Liver (tissue), 9 donors: ENCODE results near the gene PDILT. TPM values are rescaled to one million over a fixed set of nuclear protein-coding genes. Genes with fewer than 3 reads are reported as not detected.

Experiments
- DNase-seq: peaks from one replicate; pipeline ENCODE4 v3.0.0-alpha.2; 2017; ENCODE audit warnings: low spot score
- H3K27ac ChIP-seq, 2 donors: one replicate each; pipeline ENCODE4 v1.7.0; 2013; ENCODE audit warnings: inconsistent platforms in 2 of 2, low read length in 2 of 2, control low read depth in 1 of 2, low read depth in 1 of 2, mild to moderate bottlenecking in 1 of 2
- H3K27me3 ChIP-seq, 4 donors: one replicate each; pipeline versions ENCODE4 v1.6.1 to v1.7.0; 2013; ENCODE audit warnings: low read length in 3 of 4, inconsistent platforms in 1 of 4, mild to moderate bottlenecking in 1 of 4, moderate library complexity in 1 of 4; ENCODE audit not compliant: control insufficient read depth in 4 of 4, insufficient read depth in 4 of 4
- H3K36me3 ChIP-seq, 4 donors: one replicate each; pipeline versions ENCODE4 v1.6.1 to v1.7.0; 2013; ENCODE audit warnings: low read length in 3 of 4, mild to moderate bottlenecking in 3 of 4, low read depth in 1 of 4, moderate library complexity in 1 of 4; ENCODE audit not compliant: control insufficient read depth in 4 of 4, insufficient read depth in 3 of 4
- H3K4me1 ChIP-seq, 4 donors: one replicate each; pipeline versions ENCODE4 v1.6.1 to v1.7.0; 2013; ENCODE audit warnings: low read length in 3 of 4, mild to moderate bottlenecking in 3 of 4, moderate library complexity in 1 of 4; ENCODE audit not compliant: control insufficient read depth in 4 of 4, insufficient read depth in 4 of 4
- H3K4me3 ChIP-seq, 3 donors: one replicate each; pipeline versions ENCODE4 v1.6.1 to v1.7.0; 2013; ENCODE audit warnings: low read length in 3 of 3, control low read depth in 1 of 3, low read depth in 1 of 3, mild to moderate bottlenecking in 1 of 3
- H3K9ac ChIP-seq, 2 donors: one replicate each; pipeline ENCODE4 v1.7.0; 2013; ENCODE audit warnings: low read length in 2 of 2, mild to moderate bottlenecking in 2 of 2, moderate library complexity in 2 of 2, control low read depth in 1 of 2, low read depth in 1 of 2
- H3K9me3 ChIP-seq, 4 donors: one replicate each; pipeline versions ENCODE4 v1.6.1 to v1.7.0; 2013; ENCODE audit warnings: low read length in 3 of 4; ENCODE audit not compliant: control insufficient read depth in 4 of 4
- EGR1 ChIP-seq, 2 donors: IDR thresholded peaks; 2 replicates each; pipeline ENCODE4 v1.6.1; 2016 to 2018; ENCODE audit warnings: antibody characterized with exemption in 2 of 2, low read depth in 2 of 2
- FOXA1 ChIP-seq: IDR thresholded peaks from 2 replicates; pipeline ENCODE4 v1.6.1; 2016; ENCODE audit warnings: antibody characterized with exemption
- FOXA2 ChIP-seq: IDR thresholded peaks from 2 replicates; pipeline ENCODE4 v1.6.1; 2016; ENCODE audit warnings: antibody characterized with exemption
- HNF4A ChIP-seq, 2 donors: conservative IDR thresholded peaks; 2 replicates each; pipeline ENCODE4 v1.6.1; 2016; ENCODE audit warnings: antibody characterized with exemption in 2 of 2, mild to moderate bottlenecking in 2 of 2
- HNF4G ChIP-seq: IDR thresholded peaks from 2 replicates; pipeline ENCODE4 v1.6.1; 2016; ENCODE audit warnings: antibody characterized with exemption
- NR2F2 ChIP-seq: IDR thresholded peaks from 2 replicates; pipeline ENCODE4 v1.6.1; 2016; ENCODE audit warnings: antibody characterized with exemption
- RAD21 ChIP-seq, 2 donors: IDR thresholded peaks; 2 replicates each; pipeline ENCODE4 v1.6.1; 2016; ENCODE audit warnings: antibody characterized with exemption in 2 of 2, mild to moderate bottlenecking in 2 of 2
- RXRA ChIP-seq, 2 donors: IDR thresholded peaks; 2 replicates each; pipeline ENCODE4 v1.6.1; 2017 to 2018; ENCODE audit warnings: antibody characterized with exemption in 2 of 2, mild to moderate bottlenecking in 1 of 2
- SP1 ChIP-seq: IDR thresholded peaks from 2 replicates; pipeline ENCODE4 v1.6.1; 2018; ENCODE audit warnings: antibody characterized with exemption, mild to moderate bottlenecking
- YY1 ChIP-seq: IDR thresholded peaks from 2 replicates; pipeline ENCODE4 v1.6.1; 2016; ENCODE audit warnings: antibody characterized with exemption, mild to moderate bottlenecking
- WGBS: extraction: QIAGEN DNeasy Blood & Tissue Kit; methylation state at CpG from one replicate; pipeline ENCODE4 v1.1.7; 2013; 5-methylcytosine and 5-hydroxymethylcytosine counted together
- polyA plus RNA-seq, 2 donors: library from polyadenylated mRNA; stranded (reverse) in 1 of 2; unstranded in 1 of 2; fragments of 200-250 nt in 1 of 2; fragments of >200 nt in 1 of 2; fragmentation: Nextera tagmentation in 1 of 2; extraction: Ambion mirVana in 1 of 2; gene quantifications; one replicate each; pipeline versions ENCODE4 v1.2.1 to v1.2.3, GENCODE V29; 2013 to 2015
- total RNA-seq, 2 donors: library from RNA; depleted of rRNA; stranded (reverse); fragments of >200 nt; gene quantifications; one replicate each; pipeline ENCODE4 v1.2.3, GENCODE V29; 2014
- TF ChIP-seq, protein P1 (sequence below): IDR thresholded peaks from 2 replicates; pipeline ENCODE4 v1.6.1; 2016; ENCODE audit warnings: antibody characterized with exemption
- TF ChIP-seq, protein P2 (sequence below): IDR thresholded peaks from 2 replicates; pipeline ENCODE4 v1.6.1; 2016; ENCODE audit warnings: antibody characterized with exemption
- TF ChIP-seq, protein P3 (sequence below): IDR thresholded peaks from 2 replicates; pipeline ENCODE4 v1.6.1; 2016; ENCODE audit warnings: antibody characterized with exemption
- donor health status: healthy.
- donor health status: healthy.
- donor health status: healthy.
- donor health status: healthy.
- donor health status: healthy.

Gene PDILT
- total and polyA plus RNA-seq, 4 donors = not detected

DNA sequence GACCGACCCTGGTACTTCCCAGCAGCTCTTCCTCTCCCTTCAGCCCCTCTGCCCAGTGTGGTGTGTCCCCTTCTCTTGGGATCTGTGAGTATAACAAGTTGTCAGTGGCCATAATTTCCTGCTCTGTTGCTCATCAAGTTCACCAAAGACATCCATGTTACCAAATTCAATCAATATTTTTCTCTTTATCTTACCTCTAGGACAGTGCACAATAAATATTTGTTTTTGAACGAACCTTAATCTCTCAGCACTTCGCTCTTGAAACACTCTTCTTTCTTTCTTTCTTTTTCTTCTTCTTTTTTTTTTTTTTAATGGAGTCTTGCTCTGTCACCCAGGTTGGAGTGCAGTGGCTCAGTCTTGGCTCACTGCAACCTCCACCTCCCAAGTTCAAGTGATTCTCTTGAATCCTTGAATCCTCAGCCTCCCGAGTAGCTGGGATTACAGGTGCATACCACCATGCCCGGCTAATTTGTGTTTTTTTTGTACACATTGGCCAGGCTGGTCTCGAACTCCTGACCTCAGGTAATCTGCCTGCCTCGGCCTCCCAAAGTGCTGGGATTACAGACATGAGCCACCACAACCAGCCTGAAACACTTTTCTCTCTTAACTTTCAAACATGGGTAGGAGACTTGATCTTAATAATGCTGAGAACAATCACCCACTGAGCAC lies 49.3 kb downstream of the PDILT start:
- Histone ChIP-seq H3K9me3 (no peaks in the 10 kb centered on the region), H3K4me3 (no peak overlapping the region), H3K27me3 (no peaks in the 10 kb centered on the region), H3K27ac (no peak overlapping the region), H3K36me3 (no peaks in the 10 kb centered on the region), H3K9ac (no peak overlapping the region), H3K4me1 (peaks cover 0 to 9% (median 5%) of the 10 kb centered on the region in 4 donors)
- 40% methylated on average over 7 of the region's 7 CpGs for WGBS
- TF ChIP-seq EGR1 (IDR thresholded peaks at IDR 0.05; ENCODE audit: low read depth in 2 of 2) = no peak
- TF ChIP-seq HNF4A (conservative IDR thresholded peaks at IDR 0.05) = peak; percentile 52 to 59
- TF ChIP-seq FOXA1 = no peak
- TF ChIP-seq, protein P1, sequence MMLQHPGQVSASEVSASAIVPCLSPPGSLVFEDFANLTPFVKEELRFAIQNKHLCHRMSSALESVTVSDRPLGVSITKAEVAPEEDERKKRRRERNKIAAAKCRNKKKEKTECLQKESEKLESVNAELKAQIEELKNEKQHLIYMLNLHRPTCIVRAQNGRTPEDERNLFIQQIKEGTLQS = no peak
- TF ChIP-seq, protein P2, sequence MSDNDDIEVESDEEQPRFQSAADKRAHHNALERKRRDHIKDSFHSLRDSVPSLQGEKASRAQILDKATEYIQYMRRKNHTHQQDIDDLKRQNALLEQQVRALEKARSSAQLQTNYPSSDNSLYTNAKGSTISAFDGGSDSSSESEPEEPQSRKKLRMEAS = no peak
- TF ChIP-seq RXRA (IDR thresholded peaks at IDR 0.05) = peak in 1 of 2 donors; percentile 33
- TF ChIP-seq YY1 = peak; percentile 69
- no peak for TF ChIP-seq HNF4G
- TF ChIP-seq, protein P3, sequence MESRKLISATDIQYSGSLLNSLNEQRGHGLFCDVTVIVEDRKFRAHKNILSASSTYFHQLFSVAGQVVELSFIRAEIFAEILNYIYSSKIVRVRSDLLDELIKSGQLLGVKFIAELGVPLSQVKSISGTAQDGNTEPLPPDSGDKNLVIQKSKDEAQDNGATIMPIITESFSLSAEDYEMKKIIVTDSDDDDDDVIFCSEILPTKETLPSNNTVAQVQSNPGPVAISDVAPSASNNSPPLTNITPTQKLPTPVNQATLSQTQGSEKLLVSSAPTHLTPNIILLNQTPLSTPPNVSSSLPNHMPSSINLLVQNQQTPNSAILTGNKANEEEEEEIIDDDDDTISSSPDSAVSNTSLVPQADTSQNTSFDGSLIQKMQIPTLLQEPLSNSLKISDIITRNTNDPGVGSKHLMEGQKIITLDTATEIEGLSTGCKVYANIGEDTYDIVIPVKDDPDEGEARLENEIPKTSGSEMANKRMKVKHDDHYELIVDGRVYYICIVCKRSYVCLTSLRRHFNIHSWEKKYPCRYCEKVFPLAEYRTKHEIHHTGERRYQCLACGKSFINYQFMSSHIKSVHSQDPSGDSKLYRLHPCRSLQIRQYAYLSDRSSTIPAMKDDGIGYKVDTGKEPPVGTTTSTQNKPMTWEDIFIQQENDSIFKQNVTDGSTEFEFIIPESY = no peak
- peak; percentile 39 for TF ChIP-seq SP1
- TF ChIP-seq NR2F2 = no peak
- no peak for TF ChIP-seq RAD21 (IDR thresholded peaks at IDR 0.05)
- peak; percentile 19 for TF ChIP-seq FOXA2
- DNase-seq = no peak

DNA sequence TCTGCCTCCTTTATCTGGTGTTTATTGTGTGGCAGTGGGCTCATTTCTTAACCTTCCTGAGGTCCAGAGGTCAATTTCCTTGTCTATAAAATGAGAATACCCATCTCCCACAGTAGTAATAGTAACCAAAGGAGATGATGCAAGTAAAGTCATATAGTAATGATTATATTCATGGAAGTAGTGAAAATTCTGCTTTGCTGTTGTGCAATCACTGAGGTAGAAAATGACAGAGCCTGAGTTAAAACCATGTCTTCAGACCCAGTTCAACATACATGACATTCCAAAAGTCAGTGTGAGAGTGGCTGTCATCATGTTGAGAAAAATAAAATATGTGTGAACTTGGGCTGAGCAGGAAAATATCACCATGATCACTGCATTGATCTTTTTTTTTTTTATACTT lies 51.2 kb downstream of the PDILT start:
- TF ChIP-seq, protein P1 = no peak
- TF ChIP-seq HNF4G = no peak
- no peaks in the 10 kb centered on the region for H3K27me3 ChIP-seq
- no peak overlapping the region for H3K9ac ChIP-seq
- DNase-seq = no peak
- H3K36me3 ChIP-seq = no peaks in the 10 kb centered on the region
- H3K4me1 ChIP-seq = peaks cover 0 to 14% (median 7%) of the 10 kb centered on the region in 4 donors
- H3K4me3 ChIP-seq = no peak overlapping the region
- H3K9me3 ChIP-seq = no peaks in the 10 kb centered on the region
- no peak overlapping the region for H3K27ac ChIP-seq

DNA sequence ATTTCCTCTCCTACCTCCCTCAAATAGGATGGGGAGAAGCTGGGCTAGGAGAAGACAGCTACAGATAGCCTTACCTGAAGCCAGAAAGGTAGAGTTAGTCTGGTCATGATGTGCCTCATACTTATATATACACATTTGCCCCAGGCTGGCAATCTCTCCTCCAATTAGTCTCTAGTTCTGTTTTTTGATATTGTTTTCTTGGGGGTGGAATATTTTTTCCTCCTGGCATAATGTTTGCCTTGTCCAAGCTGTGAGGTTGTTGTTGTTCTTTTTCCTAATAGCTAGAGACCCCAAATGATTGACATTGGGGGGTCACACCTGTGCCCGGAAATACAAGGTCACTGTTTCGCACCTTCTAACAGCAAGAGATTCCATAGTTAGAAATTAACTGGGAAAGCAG lies 51.9 kb downstream of the PDILT start, which contains the start of gene UMOD:
TSS of gene UMOD (minus strand) at position 101 of the 400 bp plus-strand sequence. CDS start 1,978 bp downstream, outside the sequence.
- 56% methylated on average over 2 of the region's 2 CpGs for WGBS
- no peak within 1 kb of the TSS for H3K9ac ChIP-seq

More for the DNA sequence above, 51.9 kb downstream of the PDILT start, which contains the start of gene UMOD:
- Histone ChIP-seq H3K27me3 (no peaks in the 10 kb centered on the region), H3K36me3 (no peaks in the 10 kb centered on the region), H3K27ac (no peak within 1 kb of the TSS), H3K4me3 (no peak within 1 kb of the TSS), H3K4me1 (peaks cover 0 to 14% (median 7%) of the 10 kb centered on the region in 4 donors), H3K9me3 (no peaks in the 10 kb centered on the region)
- TF ChIP-seq FOXA2 (no peak), HNF4G (no peak), RAD21 (IDR thresholded peaks at IDR 0.05) (no peak), YY1 (no peak)
- TF ChIP-seq, protein P2 = no peak
- TF ChIP-seq, protein P1 = no peak
- DNase-seq = no peak
